Ovary (tissue), 3 donors: ENCODE measurements around the gene EPB41L2.
"Not testable (repeated sequence)": the region's sequence is repeated elsewhere in the genome, so short reads cannot be mapped to it uniquely, and the experiment has no call there.

ENCODE experiments used
- CTCF ChIP-seq, 3 donors: fragments of 450-650 bp in 2 of 3; fragments of 200-600 bp in 1 of 3; IDR thresholded peaks; one replicate each; pipeline versions ENCODE4 v1.5.1 to v1.8.0; 2016 to 2022; ENCODE audit warnings: antibody characterized with exemption in 3 of 3, mild to moderate bottlenecking in 1 of 3
- EP300 ChIP-seq: sonication (generic); formaldehyde crosslinking; IDR thresholded peaks from one replicate; pipeline ENCODE4 v1.6.1; 2017; ENCODE audit warnings: antibody characterized with exemption
- donor health status: DM: no; HTN: no; CAD: no.

GRCh38 chr6:131007964-131008363, 55.1 kb downstream of the EPB41L2 start:
- not testable (repeated sequence) for TF ChIP-seq CTCF (IDR thresholded peaks at IDR 0.05); EP300
